Hematopoietic multipotent progenitor cell treated with erythropoietin and hydrocortisone succinate and interleukin-3 and kit ligand, for 4 days (in vitro differentiated cells): ENCODE data around the gene TIMD4.
"Not testable (repeated sequence)": the region's sequence is repeated elsewhere in the genome, so short reads cannot be mapped to it uniquely, and the experiment has no call there.

Experiments
- DNase-seq: peaks from one replicate; pipeline ENCODE4 v3.0.0-alpha.2; 2015

TIMD4 gene

DNA sequence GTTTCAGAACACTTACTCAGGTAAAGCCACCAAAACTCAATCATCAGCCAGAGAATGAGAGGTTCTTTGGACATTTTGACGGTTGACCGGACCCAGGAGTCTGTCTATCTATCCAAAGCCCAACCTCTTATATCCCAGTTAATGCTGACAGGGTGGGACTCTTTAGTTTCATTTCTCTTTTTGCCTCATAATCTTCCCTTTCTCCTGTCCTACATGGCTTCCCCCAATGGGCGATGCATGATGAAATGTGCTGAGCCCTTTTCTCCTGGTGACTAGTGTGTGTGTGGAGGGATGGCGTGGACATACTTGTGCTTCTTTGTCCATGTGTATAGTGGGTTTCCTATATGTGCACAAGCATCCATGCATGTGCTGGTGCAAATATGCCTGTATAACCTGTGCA lies at the start of gene TIMD4:
TSS of gene TIMD4 (minus strand) at position 102 of the 400 bp plus-strand sequence. CDS start at position 74, 28 bp downstream.
- DNase-seq = no peak

DNA sequence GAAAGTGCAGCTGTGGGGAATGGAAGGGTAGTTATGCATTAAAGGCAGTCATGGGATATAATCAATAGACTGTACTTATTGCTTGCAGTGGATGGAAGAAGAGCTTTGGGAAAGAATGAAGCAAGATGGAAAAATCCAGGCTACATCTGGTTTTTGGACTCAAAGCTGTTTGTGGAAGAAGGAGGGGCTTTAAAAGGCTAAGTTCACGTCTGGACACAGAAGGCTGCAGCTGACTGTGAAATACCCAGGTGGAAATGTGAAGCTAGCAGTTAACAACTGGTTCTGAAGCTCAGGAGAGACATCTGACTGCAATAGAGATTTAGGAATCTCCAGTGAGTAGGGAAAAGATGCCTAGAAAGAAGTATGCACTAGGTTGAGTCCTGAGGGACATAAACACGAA lies 43.2 kb upstream of the TIMD4 start:
- DNase-seq = no peak

DNA sequence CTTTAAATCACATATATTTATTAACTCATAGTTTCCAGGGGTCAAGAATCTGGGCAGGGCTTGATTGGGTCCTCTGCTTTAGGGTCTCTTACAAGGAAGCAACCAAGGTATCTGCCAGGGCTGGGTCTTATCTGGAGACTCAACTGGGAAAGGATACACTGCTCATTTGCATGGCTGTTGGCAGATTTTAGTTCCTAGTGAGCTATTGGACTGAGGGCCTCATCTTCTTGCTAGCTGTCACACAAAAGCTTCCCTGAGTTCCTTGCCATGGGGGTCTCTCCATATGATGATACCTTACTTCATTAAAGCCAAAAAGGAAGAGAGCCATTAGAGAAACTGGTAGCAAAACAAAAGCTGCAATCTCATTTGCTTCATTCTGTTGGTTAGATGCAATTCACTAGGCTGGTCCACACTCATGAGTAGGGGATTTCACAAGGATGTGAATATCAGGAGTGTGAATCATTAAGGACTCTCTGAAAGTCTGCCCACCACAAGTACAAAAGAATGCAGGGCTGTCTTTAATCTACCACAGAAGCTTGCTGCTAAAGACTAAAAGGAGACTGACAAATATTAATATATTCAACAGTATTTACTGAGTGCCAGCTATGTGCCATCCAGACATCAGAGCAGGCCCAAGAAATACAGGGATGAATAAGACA lies 42.0 kb upstream of the TIMD4 start:
- no peak for DNase-seq

DNA sequence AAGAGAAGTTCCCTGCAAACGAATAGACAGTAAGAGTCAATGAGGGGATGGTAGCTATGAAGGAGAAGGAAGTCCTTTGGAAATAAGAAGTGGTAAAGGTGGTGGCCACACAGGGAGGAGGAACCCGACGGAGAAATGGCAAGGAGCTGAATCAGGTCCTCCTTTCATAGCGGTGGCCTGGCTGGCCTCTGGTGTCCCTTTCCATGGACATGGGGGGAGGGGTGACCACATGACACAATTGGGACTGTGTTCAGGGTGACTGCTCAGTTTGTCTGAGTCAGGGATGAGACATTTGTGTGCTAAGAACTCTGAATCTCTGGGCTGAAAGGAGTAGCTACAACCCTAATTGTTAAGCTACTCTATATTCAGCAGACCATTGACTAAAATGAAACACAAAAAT lies 28.7 kb upstream of the TIMD4 start:
- DNase-seq = no peak

DNA sequence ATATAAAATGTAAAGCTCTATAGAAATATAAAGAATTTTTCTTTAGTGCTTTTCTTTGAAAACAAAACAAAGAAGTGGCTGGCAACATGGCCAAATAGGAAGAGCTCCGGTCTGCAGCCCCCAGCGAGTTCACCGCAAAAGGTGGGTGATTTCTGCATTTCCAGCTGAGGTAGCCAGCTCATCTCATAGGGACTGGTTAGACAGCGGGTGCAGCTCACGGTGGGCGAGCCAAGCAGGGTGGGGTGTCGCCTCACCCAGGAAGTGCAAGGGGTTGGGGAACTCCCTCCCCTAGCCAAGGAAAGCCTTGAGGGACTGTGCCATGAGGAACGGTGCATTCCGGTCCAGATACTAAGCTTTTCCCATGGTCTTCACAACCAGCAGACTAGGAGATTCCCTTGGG lies 21.0 kb upstream of the TIMD4 start:
- DNase-seq = no peak

DNA sequence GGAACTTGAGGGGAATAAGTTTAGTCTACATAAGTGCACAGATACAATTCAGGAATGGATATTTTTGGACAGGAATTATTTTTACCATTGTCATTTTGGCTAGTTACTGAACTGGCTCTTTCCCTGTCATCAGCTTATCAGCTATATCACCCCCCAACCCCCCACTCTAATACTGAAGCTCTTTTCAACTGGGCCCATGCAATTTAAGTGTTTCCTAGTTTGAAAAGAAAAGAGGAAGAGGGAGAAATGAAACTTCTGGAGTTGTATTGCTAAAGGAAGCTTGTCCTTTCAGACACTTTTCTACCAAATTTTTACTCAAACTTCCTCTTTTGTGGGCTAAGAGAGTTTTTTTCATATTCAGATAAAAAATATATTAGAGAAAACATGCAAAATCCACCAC lies 18.5 kb upstream of the TIMD4 start:
- DNase-seq = peak; percentile 47

DNA sequence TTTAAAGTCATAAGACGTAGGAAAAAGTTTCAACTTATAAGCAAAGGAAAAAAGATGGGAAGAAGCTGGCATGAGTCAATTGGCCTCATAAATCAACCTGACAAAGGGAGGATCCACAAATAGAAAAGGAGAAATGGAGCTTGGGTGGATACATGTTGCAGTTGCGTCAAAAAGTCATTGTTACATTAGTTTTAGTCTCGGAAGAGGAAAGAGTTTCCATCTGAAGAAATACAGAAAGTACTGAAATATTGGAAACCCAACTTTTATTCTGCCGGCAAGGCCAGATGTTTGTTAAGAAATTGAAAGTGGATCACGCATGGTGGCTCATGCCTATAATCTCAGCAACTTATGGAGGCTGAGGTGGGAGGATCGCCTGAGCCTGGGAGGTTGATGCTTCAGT lies 11.3 kb upstream of the TIMD4 start:
- DNase-seq = no peak

DNA sequence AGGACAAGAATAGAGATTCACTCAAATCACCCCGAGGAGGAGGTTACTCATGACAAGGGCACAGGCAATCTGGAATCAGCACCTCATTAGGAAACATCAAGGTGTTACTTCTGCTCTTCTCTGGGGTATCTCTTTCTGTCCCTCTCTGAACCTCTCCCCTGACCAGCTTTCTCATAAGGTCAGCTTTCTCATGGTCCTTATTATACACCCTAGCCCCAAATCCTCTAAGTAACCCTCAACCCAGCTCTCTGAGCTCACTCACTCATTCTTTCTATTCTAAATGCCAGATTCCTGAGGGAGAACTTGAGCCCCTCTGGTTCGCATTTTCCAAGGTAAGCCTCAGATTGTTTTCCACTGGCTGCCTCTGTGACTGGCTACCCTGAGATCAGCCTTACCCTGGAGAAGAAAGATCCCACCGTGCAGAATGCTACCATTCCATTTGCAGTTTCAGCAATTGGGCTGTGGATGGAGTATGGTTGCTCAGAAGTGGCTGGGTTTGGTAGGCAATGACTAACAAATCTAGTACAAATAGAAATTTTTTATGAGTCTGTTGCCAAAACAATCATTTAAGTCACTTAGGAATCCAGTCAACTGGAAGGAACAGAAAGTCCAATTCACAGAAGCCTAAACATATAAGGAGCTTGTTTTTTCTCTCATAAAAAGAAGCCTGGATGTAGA lies 9.0 kb upstream of the TIMD4 start:
- DNase-seq = no peak

DNA sequence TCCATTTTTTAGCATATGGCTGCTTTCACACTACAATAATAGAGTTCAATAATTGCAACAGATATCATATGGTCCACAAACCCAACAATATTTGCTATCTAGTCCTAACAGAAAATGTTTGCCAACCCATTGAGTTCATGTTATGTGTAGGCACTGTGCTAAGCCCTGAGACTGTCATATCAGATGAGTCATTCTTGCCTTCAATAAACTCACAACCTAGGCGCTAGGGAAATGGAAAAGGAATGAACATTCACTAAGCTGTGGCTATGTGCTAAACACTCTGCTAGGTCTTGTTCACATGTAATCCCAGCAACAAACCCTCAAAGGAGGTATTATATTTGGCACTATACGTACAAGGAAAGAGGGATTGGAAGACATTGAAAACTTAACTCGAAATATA lies 8.4 kb upstream of the TIMD4 start:
- no peak for DNase-seq

DNA sequence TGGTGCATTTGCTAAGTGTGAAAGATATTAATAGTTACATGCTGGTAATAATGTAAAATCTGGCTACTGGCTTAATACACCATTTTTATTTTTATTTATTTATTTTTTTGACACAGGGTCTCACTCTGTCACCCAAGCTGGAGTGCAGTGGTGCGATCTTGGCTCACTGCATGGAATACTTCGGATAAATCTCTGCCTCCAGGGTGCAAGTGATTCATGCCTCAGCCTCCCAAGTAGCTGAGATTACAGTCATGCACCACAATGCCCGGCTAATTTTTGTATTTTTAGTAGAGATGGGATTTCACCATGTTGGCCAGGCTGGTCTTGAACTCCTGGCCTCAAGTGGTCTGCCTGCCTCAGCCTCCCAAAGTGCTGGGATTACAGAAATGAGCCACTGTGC lies 4.4 kb upstream of the TIMD4 start:
- not testable (repeated sequence) for DNase-seq

DNA sequence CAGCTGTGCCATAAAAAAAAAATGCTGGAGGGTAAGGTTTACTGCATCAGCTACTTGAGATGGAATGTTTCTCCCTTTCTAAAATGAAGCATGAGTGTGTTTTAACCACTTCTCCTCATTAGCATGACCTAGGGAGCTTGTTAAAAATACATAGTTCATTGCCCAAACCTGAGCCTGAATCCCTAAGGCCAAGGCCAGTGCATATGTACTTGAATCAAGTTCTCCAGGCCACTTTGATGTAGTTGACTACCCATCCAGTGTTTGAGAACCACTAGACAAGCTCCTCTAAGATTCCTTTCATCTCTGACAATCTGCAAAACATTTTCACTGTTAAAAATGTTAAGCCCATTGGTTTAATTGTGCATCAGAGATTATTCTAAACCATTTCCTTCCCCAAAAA lies 6.7 kb downstream of the TIMD4 start:
- peak; percentile 2 for DNase-seq

DNA sequence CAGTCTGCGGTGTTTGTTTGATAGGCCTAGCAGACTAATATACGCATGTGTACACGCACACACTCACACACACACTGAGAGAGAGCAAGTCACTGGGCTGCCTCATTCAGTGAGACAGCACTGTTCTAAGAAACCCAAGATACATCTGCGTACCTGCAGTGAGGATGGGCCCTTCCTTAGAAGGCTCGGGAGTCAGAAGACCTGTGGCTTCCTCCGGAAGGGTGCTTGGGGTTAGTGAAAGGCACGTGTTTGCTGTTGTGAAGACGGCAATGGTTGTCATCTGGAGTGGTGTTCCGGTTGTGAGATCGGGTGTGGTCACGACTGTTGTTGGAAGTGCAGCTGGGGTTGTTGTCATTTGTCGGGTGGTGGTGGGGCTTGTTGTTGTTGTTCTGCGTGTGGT lies 11.7 kb downstream of the TIMD4 start:
- no peak for DNase-seq

DNA sequence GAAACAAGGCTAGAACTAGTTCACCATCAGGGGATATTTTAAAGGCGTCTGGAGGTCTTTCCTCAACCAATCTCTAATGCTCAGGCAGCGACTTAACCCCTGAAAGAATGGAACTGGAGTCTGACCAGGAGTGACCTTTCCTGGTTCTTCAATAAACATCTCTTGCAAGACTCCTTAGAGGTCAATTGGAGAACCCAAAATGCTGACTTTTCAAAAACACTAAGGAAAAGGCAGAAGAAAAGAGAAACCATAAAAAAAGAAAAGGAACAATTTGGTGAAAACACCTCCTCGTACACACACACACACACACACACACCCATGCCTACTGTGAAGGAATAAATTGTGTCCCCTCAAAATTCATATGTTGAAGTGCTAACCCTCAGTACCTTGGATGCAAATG lies 12.3 kb downstream of the TIMD4 start:
- DNase-seq = no peak

DNA sequence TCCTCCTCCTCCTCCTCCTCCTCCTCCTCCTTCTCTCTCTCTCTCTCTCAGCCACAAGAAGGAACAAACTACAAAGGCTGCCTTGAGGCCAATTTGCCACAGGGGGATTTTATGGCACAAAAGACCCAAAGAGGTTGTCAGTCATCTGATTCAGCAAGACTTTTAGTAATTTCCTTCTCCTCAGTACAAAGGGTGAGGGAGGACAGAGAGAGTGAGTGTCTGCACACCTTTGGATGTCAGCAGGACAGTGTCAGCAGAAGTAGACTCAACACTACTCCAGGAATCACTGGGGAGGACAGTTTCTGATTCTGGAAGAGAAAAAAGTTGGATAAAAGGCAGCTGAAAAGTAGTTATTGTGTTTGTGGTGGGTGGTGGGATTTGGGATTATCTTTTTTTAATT lies 13.6 kb downstream of the TIMD4 start:
- DNase-seq = no peak

DNA sequence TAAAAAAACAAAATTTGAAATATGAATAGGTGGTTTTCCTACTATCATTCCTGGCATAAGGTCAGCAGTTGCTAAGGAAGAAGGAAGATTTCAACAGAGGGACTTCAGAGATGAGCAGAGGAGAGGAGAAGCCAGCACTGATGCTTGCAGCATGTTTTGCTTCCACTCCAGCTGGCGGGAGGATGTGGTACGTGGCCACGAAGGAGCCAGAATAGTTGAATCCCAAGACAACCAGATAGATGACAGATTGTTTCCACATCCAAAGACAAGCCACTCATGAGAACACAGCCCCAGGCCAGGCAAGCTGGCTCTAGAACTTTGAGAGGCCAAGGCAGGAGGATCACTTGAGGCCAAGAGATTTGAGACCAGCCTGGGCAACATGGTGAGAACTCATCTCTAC lies 15.1 kb downstream of the TIMD4 start:
- DNase-seq = no peak

DNA sequence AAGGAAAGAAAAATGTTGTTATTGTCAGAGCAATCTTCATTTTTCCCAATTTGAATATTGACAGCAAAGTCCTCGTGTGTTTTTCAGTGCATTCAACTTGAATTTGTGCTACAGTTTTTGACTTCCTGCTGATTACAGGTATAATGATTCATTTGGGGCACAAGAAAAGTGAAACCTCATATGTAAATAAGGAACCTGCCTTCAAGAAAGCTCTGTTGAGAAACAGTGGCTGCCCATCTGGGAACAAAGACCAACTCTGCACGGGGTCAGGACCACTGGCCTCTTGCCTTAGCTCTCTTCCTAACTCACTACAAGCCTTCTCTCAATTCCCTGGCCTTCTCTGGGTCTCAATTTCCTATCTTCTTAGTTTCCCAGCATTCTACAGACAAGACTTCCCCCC lies 21.0 kb downstream of the TIMD4 start:
- no peak for DNase-seq

DNA sequence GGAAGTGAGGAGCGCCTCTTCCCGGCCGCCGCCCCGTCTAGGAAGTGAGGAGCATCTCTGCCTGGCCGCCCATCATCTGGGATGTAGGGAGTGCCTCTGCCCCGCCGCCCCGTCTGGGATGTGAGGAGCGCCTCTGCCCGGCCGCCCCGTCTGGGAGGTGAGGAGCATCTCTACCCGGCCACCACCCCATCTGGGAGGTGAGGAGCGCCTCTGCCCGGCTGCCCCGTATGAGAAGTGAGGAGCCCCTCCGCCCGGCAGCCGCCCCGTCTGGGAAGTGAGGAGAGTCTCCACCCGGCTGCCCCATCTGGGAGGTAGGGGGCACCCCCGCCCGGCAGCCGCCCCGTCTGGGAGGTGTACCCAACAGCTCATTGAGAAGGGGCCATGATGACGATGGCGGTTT lies 22.6 kb downstream of the TIMD4 start:
- not testable (repeated sequence) for DNase-seq

DNA sequence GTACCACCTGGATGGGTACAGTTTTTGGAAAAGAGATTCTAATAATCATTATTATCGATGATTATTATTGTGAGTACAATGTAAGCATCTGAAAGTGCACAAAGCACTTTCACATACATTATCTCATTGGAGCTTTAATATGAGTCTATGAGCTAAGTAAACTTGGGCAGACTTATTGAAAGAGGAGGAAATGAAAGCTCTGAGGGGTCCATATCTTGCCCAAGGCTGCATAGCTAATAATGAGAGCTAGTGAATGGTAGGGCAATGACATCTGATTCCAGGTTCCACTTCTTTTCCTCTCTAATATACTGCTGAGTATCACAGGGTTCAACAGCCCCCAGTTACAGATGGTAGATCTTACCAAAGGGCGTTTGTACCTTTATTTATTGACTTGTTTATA lies 26.1 kb downstream of the TIMD4 start:
- DNase-seq = no peak

DNA sequence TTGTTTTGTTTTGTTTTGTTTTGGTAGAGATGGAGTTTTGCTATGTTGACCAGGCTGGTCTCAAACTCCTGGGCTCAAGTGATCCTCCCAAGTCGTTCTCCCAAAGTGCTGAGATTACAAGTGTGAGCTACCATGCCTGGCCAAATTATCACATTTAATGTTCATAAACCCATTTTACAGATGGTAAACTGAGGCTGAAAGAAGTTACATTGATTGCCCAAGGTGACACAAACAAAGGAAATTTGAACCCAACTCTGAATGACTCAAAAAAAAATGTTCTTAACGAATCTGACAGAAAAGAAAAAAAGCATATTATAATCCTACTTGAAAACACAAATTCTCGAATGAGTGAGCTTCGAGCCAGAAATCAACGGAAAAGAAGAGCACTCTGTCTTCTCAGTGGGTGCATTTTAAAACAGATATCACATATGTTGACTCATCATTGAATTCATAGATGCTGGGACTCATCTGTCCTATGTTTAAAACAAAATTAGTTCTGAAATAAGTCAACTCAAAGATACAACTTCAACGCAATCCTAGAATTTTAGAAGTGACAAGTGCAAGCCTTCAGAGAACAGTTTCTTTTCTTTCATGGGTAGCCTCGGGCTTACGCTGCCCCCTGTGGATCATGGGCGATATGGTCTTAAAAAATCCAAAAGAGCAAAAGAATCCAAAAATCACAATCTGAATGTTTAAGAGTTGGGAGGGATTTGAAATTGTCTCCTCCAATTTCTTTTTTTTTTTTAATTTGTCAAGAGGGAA lies 28.4 kb downstream of the TIMD4 start:
- DNase-seq = peak; percentile 58

DNA sequence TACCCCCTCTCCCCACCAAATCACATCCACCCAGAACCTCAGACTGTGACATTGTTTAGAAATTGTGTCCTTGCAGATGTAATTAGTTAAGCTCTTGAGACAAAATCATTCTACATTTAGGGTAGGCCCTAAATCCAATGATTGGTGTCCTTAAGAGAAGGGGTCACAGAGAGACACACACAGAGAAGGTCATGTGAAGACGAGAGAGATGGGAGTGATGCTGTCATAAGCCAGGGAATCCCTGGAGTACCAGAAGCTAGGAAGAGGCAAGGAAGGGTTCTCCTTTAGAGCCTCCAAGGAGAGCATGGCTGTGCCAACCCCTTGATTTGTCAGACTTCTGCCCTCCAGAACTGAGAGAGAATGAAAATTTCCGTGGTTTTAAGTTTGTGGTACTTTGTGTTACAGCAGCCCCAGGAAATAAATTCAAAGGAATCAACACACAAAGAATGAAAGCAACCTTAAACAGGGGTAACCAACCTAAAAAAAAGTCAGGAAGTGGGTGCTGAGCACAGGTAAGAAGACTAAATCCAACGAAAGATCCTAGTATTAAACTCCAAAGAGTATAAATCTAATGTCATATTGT lies 33.6 kb downstream of the TIMD4 start:
- DNase-seq = no peak

DNA sequence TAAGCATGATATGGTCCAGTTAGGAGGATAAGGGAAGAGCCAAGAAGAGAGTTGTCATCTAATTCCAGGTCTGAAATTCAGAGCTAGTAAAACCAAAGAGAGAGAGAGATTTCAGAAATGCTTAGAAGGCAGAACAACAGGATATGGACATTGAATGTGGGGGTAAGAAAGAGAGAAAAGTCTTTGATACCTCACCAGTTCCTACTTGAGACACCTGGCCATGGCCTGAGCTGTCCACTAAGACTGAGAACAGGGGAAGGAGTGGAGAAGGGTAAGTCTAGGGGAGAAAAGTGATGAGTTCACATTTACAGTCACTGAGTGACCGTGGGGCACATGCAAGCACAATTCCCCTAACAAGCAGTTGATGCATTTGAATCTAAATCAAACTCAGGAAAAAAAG lies 35.5 kb downstream of the TIMD4 start:
- no peak for DNase-seq

DNA sequence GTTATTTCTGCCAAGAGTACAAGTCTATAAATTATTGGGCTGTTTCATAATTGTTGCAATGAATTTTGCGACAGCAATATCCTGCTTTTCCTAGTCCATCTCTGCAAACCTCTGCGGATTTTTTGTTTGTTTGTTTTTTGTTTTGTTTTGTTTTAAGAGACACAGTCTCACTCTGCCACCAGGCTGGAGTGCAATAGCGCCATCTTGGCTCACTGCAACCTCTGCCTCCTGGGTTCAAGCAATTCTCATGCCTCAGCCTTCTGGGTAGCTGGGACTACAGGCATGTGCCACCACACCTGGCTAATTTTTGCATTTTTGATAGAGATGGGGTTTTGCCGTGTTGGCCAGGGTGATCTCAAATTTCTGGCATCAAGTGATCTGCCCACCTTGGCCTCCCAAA lies 37.3 kb downstream of the TIMD4 start:
- not testable (repeated sequence) for DNase-seq

DNA sequence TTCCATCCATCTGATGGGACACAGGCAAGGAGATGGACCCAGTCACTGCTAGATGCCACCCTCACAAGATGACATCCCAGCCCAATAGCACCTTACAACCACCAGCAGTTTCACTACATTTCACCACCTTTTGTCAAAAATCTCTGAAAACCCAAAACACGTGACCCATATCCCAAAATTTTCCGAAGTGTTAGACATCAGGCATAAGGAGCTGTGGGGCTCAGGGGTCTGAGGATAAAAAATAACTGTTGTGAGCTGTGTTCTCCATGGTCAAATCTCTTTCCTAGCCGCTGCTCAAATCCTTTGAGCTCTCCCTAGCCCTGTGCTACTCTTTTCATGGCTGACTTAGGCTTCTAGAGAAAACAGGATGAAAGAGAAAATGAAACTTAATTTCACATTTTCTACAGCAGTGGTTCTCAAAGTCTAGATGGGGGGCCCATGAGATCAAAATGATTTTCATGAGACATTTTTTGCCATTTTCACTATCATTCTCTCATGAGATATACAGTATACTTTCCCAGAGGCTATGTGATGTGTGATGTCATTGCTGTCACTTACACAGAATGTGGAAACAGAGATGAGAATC lies 40.7 kb downstream of the TIMD4 start:
- no peak for DNase-seq
